ENCODE data around the gene CTRB1.

- TF ChIP-seq CTCF (IDR thresholded peaks at IDR 0.05; ENCODE audit: poor library complexity) (no peak), EZH2phosphoT487 (IDR thresholded peaks at IDR 0.05; ENCODE audit: low read depth, severe bottlenecking, unreplicated experiment) (no peak), EZH2 (IDR thresholded peaks at IDR 0.05; ENCODE audit: borderline replicate concordance) (no peak)
Observed at GRCh38 chr16:75197522-75198134, 21.2 kb upstream of the CTRB1 start.

All from hepatocyte (in vitro differentiated cells).